IgD-negative memory B cell (primary cell): Measurements from ENCODE around the gene GALNT1. TPM values are rescaled to one million over a fixed set of nuclear protein-coding genes. Genes with fewer than 3 reads are reported as not detected.
"Not testable (repeated sequence)": the region's sequence is repeated elsewhere in the genome, so short reads cannot be mapped to it uniquely, and the experiment has no call there.

ENCODE experiments used
- H3K27ac Mint-ChIP-seq, 3 donors: one replicate each; pipeline ENCODE4 v1.8.0; 2020 to 2022; ENCODE audit warnings: mild to moderate bottlenecking in 3 of 3, mixed read lengths in 3 of 3, moderate library complexity in 1 of 3
- H3K27me3 Mint-ChIP-seq: one replicate; pipeline ENCODE4 v1.8.0; 2021; ENCODE audit warnings: mixed read lengths
- H3K36me3 Mint-ChIP-seq: one replicate; pipeline ENCODE4 v1.8.0; 2020; ENCODE audit warnings: mild to moderate bottlenecking, mixed read lengths
- H3K4me1 Mint-ChIP-seq, 3 donors: one replicate each; pipeline ENCODE4 v1.8.0; 2020 to 2022; ENCODE audit warnings: mixed read lengths in 3 of 3, mild to moderate bottlenecking in 1 of 3
- H3K4me3 Mint-ChIP-seq, 4 donors: one replicate each; pipeline ENCODE4 v1.8.0; 2020 to 2022; ENCODE audit warnings: mild to moderate bottlenecking in 4 of 4, mixed read lengths in 4 of 4, moderate library complexity in 3 of 4
- H3K9me3 Mint-ChIP-seq, 3 donors: one replicate each; pipeline ENCODE4 v1.8.0; 2020 to 2021; ENCODE audit warnings: mixed read lengths in 3 of 3, mild to moderate bottlenecking in 1 of 3
- polyA plus RNA-seq: library from polyadenylated mRNA; unstranded; fragments of 300-500 nt; fragmentation: Illumina TruSeq; gene quantifications from one replicate; pipeline ENCODE4 v1.2.3, GENCODE V29; 2021

GALNT1 gene
- polyA plus RNA-seq, 1 donor from 2014 or later = 15.5 TPM

- peaks cover 0 to 10% (median 5%) of the 10 kb centered on the region in 3 donors for H3K4me1 Mint-ChIP-seq
- peaks cover 2 to 12% (median 5%) of the 10 kb centered on the region in 3 donors for H3K9me3 Mint-ChIP-seq
- not testable (repeated sequence) for H3K27me3 Mint-ChIP-seq, H3K36me3 Mint-ChIP-seq, H3K27ac Mint-ChIP-seq, H3K4me3 Mint-ChIP-seq
Observed at GRCh38 chr18:35576240-35576845, 5.2 kb upstream of the GALNT1 start.

DNA sequence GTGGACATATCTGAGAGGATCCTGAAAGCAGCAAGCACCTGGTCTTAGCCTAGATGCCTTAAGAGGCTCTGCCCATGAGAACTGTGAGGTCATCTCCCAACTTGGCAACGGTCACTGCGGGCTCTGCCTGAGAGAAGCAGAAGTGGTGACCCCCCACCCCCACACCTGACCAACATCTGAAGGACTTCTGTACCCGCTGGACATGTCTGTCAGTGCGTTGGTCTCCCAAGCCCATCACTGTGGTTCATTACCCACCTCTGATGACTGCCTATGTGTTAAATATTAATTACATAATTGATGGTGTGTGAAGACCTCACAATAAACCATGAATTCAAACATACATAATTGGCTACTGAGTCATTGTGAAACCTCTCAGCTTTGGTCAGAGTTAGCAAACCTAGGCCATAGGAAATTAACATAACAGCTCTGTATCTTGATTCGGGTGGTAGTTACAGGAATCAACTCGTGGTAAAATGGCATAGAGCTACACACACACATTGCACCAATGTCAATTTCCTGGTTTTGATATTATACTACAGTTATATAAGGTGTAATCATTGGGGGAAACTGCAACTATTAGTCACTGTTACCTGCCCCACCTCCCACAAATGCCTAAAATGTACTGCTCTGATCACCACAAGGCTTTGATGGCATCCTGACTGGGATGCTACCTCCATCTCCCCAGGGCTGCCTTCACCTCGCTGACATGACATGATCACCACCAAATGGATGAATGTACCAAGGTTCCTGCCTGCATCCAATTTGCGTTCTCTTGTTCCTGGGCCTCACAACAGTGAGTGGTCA lies 4.3 kb upstream of the GALNT1 start:
- peak overlapping the region in 1 of 3 donors; percentile 7 for H3K27ac Mint-ChIP-seq

GRCh38 chr18:35578481-35578880 lies 3.1 kb upstream of the GALNT1 start:
- Mint-ChIP-seq H3K9me3 (peaks cover 2 to 12% (median 5%) of the 10 kb centered on the region in 3 donors), H3K36me3 (no peaks in the 10 kb centered on the region), H3K27me3 (peaks cover 2% of the 10 kb centered on the region), H3K4me3 (peak overlapping the region in 1 of 4 donors; percentile 70), H3K27ac (no peak overlapping the region), H3K4me1 (peaks cover 14 to 18% (median 15%) of the 10 kb centered on the region in 3 donors)

More for the DNA sequence above, 4.3 kb upstream of the GALNT1 start:
- peaks cover 4 to 11% (median 6%) of the 10 kb centered on the region in 3 donors for H3K4me1 Mint-ChIP-seq
- no peak overlapping the region for H3K4me3 Mint-ChIP-seq
- H3K27me3 Mint-ChIP-seq = peaks cover 2% of the 10 kb centered on the region
- no peaks in the 10 kb centered on the region for H3K36me3 Mint-ChIP-seq
- H3K9me3 Mint-ChIP-seq = peaks cover 2 to 12% (median 5%) of the 10 kb centered on the region in 3 donors

DNA sequence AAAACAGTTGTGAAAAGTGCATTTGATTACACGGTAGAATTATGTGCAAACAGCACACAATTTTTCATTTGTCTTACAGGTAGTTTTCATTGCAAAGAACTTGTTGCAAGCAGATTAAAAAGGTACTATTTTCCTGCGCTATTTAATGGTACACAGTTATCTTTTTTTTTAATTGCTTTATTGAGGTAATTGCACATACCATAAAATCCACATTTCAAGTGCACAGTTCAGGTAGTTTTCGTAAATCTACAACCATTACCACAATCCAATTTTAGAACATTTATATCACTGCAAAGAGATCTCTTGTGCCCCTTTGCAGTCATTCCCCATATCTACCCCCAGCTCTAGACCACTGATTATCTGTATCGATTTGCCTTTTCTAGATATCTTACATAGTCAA lies 2.6 kb upstream of the GALNT1 start:
- H3K4me3 Mint-ChIP-seq = peak overlapping the region in 1 of 4 donors; percentile 87
- H3K36me3 Mint-ChIP-seq = no peaks in the 10 kb centered on the region
- H3K9me3 Mint-ChIP-seq = peaks cover 2 to 12% (median 5%) of the 10 kb centered on the region in 3 donors
- no peak overlapping the region for H3K27ac Mint-ChIP-seq
- peaks cover 15 to 18% (median 18%) of the 10 kb centered on the region in 3 donors for H3K4me1 Mint-ChIP-seq
- H3K27me3 Mint-ChIP-seq = peaks cover 2% of the 10 kb centered on the region

DNA sequence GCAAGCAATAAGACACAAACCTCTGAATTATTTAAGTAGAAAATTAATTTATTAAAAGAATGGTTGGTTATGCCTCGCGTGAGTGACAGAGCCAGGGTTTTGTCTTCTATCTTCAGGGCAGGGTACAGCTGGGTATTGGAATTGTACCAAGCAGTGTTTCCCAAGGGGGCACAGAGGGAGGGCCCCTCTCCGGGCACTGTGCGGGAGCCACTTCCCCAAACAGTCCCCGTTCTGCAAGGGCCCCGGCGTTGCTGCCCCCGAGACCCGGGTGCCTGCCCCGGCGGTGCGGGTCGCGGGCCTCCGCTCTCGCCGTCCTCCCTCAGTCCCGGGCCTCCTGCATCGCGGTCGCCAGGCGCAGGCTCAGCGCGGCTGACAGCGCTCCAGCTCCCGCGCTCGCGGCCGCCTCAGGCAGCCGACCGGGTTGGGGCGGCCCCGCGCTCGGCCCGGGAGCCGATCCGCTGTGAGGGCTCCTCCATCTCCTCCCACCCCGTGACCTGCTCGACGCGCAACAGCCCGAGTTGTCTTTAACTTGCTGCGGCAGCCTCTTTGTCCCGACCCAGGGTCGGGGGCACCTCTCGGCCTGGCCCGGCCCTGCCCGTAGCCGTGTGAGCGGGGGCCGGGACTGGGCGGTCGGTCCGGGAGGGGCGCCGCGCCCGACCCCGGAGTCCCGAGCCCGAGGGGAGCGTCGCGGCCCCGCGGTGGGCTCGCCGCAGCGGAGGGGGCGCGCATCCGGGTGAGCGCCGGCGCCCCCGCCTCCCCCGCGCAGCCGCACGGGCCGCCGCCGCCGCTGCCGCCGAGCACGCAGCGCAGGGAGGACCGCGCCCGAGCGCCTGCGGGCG lies 620 bp upstream of the GALNT1 start:
- Mint-ChIP-seq H3K4me1 (peaks cover 22 to 31% (median 24%) of the 10 kb centered on the region in 3 donors), H3K27ac (peak overlapping the region in 1 of 3 donors; percentile 71), H3K36me3 (no peaks in the 10 kb centered on the region), H3K4me3 (peak overlapping the region; percentile 80 to 88 (median 85)), H3K9me3 (peaks cover under 1 to 9% (median 2%) of the 10 kb centered on the region in 3 donors), H3K27me3 (peaks cover 2% of the 10 kb centered on the region)

- Mint-ChIP-seq H3K27me3 (peaks cover 2% of the 10 kb centered on the region), H3K36me3 (no peaks in the 10 kb centered on the region)
Observed at GRCh38 chr18:35581898-35582641, 530 bp downstream of the GALNT1 start.

DNA sequence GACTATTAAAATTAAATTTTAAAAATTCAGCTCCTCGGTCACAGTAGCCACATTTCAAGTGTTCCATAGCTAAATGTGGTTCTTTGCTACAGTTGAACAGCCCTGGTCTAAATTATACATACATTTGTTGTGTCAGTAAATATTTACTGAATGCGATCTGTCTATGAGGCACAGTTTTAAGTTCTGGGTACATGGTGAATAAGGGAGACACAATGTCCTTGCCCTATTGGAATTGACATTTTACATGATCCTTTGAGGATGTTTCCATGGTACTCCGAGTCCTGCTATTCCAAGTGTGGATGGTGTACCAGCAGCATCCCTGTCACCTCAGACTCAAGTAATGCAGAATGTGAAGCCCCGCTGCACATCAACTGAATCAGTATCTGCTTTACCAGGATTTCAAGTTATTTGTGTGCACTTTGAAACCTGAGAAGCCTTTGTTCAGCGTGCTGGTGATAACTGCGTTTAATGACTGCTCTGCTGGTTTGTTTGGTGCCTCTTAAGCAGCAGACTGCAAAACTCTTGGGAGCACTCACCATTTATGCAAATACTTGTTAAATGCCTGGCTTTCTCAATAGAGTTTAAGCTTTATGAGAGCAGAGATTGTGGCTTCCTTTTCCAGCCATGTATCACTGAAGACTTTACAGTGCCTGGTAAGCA lies 1.5 kb downstream of the GALNT1 start:
- no peaks in the 10 kb centered on the region for H3K36me3 Mint-ChIP-seq
- H3K4me3 Mint-ChIP-seq = peak overlapping the region; percentile 81 to 93 (median 86)
- peaks cover 23 to 38% (median 24%) of the 10 kb centered on the region in 3 donors for H3K4me1 Mint-ChIP-seq
- H3K27me3 Mint-ChIP-seq = peaks cover 2% of the 10 kb centered on the region
- no peaks in the 10 kb centered on the region for H3K9me3 Mint-ChIP-seq
- H3K27ac Mint-ChIP-seq = peak overlapping the region in 1 of 3 donors; percentile 65

More at GRCh38 chr18:35581898-35582641, 530 bp downstream of the GALNT1 start:
- Mint-ChIP-seq H3K27ac (peak overlapping the region; percentile 8 to 73 (median 65)), H3K4me3 (peak overlapping the region; percentile 81 to 93 (median 86)), H3K4me1 (peaks cover 24 to 33% (median 25%) of the 10 kb centered on the region in 3 donors), H3K9me3 (no peaks in the 10 kb centered on the region)

- Mint-ChIP-seq H3K36me3 (peaks cover 1% of the 10 kb centered on the region), H3K9me3 (no peaks in the 10 kb centered on the region), H3K27me3 (no peaks in the 10 kb centered on the region), H3K4me3 (peak overlapping the region in 1 of 4 donors; percentile 93), H3K4me1 (peaks cover 31 to 50% (median 37%) of the 10 kb centered on the region in 3 donors), H3K27ac (peak overlapping the region in 2 of 3 donors; percentile 44 to 59)
Observed at GRCh38 chr18:35584735-35585134, 3.2 kb downstream of the GALNT1 start.

DNA sequence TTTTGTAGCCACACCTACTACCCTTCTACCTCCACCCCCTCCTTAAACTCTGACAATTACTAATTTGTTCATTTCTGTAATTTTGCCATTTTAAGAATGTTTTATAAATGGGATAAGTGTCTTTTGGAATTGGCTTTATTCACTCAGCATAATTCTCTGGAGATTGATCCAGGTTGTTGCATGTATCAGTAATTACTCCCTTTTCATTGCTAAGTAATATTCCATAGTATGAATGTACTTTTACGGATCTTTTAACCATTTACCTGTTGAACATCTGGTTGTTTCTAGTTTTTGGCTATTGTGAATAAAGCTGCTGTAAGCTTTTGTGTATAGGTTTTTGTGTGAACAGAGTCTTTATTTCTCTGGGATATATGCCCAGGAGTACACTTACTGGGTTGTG lies 4.1 kb downstream of the GALNT1 start:
- Mint-ChIP-seq H3K4me3 (peak overlapping the region in 1 of 4 donors; percentile 93), H3K27me3 (no peaks in the 10 kb centered on the region), H3K9me3 (no peaks in the 10 kb centered on the region), H3K4me1 (peaks cover 34 to 52% (median 37%) of the 10 kb centered on the region in 3 donors), H3K27ac (peak overlapping the region in 1 of 3 donors; percentile 33), H3K36me3 (peaks cover 1% of the 10 kb centered on the region)

- H3K9me3 Mint-ChIP-seq = no peaks in the 10 kb centered on the region
- H3K27me3 Mint-ChIP-seq = no peaks in the 10 kb centered on the region
- peaks cover 1% of the 10 kb centered on the region for H3K36me3 Mint-ChIP-seq
- no peak overlapping the region for H3K4me3 Mint-ChIP-seq
- H3K4me1 Mint-ChIP-seq = peaks cover 25 to 43% (median 27%) of the 10 kb centered on the region in 3 donors
- H3K27ac Mint-ChIP-seq = no peak overlapping the region
Observed at GRCh38 chr18:35588122-35588521, 6.6 kb downstream of the GALNT1 start.

GRCh38 chr18:35588995-35589394 lies 7.5 kb downstream of the GALNT1 start:
- H3K36me3 Mint-ChIP-seq = peaks cover 1% of the 10 kb centered on the region
- no peaks in the 10 kb centered on the region for H3K27me3 Mint-ChIP-seq
- peak overlapping the region in 1 of 4 donors; percentile 10 for H3K4me3 Mint-ChIP-seq
- peaks cover 18 to 37% (median 22%) of the 10 kb centered on the region in 3 donors for H3K4me1 Mint-ChIP-seq
- H3K27ac Mint-ChIP-seq = peak overlapping the region in 1 of 3 donors; percentile 55
- H3K9me3 Mint-ChIP-seq = no peaks in the 10 kb centered on the region

GRCh38 chr18:35589546-35589945 lies 8.0 kb downstream of the GALNT1 start:
- H3K4me1 Mint-ChIP-seq = peaks cover 18 to 37% (median 24%) of the 10 kb centered on the region in 3 donors
- H3K36me3 Mint-ChIP-seq = peaks cover 1% of the 10 kb centered on the region
- no peak overlapping the region for H3K4me3 Mint-ChIP-seq
- no peak overlapping the region for H3K27ac Mint-ChIP-seq
- H3K27me3 Mint-ChIP-seq = no peaks in the 10 kb centered on the region
- H3K9me3 Mint-ChIP-seq = no peaks in the 10 kb centered on the region

GRCh38 chr18:35590935-35591334 lies 9.4 kb downstream of the GALNT1 start:
- Mint-ChIP-seq H3K27me3 (no peaks in the 10 kb centered on the region), H3K9me3 (no peaks in the 10 kb centered on the region), H3K27ac (no peak overlapping the region), H3K4me3 (peak overlapping the region in 1 of 4 donors; percentile 61), H3K36me3 (peaks cover 1% of the 10 kb centered on the region), H3K4me1 (peaks cover 24 to 37% (median 27%) of the 10 kb centered on the region in 3 donors)
